Measurements from ENCODE around the gene EFHC2.

Gene EFHC2, protein sequence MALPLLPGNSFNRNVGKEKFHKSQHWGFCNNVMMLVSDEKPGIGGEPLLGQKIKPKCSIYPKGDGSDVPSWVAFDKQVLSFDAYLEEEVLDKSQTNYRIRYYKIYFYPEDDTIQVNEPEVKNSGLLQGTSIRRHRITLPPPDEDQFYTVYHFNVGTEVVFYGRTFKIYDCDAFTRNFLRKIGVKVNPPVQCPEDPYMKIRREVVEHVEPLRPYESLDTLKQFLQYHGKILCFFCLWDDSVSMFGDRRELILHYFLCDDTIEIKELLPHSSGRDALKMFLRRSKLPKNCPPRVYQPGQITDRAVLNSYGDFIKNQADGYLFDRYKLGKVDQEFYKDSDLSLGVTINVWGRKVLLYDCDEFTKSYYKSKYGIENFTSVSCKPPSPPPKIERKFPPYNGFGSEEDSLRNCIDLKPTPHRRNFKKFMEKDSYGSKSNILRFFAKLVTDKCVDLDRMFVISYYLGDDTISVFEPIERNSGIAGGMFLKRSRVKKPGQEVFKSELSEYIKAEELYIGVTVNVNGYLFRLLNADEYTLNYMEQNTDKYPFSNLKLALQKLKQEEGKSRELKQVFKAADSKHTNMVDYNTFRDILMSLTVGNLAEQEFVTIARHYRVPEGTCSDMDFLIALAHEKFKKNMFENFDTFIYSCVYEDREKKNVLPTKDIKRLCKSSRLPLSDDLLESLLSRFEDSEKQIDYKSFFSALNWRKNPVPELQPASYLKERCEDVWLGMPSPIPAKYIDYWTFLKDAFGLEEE

DNA sequence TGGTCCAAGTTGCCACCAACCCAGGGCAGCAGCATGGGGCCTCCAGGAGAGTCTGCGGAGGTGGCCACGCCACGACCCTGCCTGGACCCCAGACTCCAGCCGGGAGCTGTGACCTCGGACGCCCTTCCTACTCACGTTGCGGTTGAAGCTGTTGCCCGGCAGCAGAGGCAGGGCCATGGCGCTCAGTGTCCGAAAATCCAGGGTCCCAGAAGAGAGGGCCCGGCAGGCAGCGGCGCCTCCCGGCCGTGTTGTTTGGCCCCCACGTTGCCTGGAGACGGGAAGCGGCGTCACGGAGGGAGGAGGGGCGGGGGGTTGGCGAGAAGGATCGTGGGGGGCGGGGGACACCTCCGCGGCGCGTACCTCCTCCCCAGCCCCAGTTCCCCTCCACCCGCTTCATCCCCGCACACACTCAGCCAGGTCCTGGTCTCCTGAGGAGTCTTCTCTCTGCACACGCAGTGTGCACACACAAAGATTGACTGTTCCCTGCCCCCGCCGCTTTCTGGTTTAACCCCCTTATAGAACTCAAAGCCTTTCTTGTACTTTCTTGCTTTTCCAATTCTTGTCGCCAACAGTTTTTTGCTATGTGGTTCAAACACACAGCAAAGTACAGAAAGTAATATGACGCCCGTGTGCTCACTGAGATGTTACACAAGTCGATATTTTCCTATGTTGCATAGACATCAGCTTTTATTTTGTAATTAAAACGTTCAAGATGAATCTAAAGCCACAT is at the start of gene EFHC2:
TSS of gene EFHC2 (minus strand) at position 261 of the 730 bp plus-strand sequence. CDS start at position 177, 84 bp downstream.
- in situ Hi-C loops (cut with MboI; ENCODE audit: low sequenced_read_pairs), result no loop called here

DNA sequence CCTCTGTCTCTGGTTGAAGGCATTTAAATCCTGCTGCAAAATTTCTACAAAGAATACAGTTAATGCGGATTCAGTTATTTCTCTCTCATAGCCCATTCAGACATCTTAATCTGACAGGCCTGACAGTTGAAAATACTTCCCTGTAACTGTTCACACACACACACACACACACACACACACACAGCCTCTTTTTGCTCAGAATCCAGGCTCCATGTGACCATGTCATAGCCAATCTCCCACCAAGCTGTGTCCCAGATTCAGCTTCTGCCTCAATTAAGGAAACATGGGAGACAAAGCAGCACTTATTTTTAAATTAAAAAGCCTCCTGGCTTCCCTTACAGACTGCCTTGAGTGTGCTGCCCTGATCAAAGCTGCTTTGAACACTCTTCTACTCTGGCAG is 49.3 kb upstream of the EFHC2 start:
- in situ Hi-C loops (cut with MboI; ENCODE audit: low sequenced_read_pairs), result no loop called here

GRCh38 chrX:44384688-44385338 is 41.3 kb upstream of the EFHC2 start:
- in situ Hi-C loops (cut with MboI; ENCODE audit: low sequenced_read_pairs), result no loop called here

GRCh38 chrX:44382871-44383270 is 39.4 kb upstream of the EFHC2 start:
- in situ Hi-C loops (cut with MboI; ENCODE audit: low sequenced_read_pairs), result no loop called here

DNA sequence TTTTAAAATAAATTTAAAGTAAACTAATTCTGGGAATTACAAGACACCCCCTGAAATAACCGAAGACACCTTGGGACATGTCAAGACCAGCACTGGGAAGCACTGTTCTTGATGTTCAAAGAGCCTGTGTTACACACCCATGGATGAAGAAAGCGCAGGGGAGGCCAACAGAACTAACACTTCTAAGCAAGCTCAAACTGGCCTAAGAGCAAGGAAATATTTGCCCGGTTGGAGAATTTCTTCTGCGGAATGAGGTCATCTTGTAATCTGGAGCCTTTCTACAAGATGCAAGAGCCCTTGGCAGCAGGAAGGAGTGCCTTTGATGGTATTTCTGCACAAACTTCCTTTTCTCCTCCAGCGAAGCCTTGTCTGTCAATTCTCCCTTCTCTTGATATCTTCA is 9.3 kb upstream of the EFHC2 start:
- in situ Hi-C loops (cut with MboI; ENCODE audit: low sequenced_read_pairs), result no loop called here

- in situ Hi-C loops (cut with MboI; ENCODE audit: low sequenced_read_pairs), result no loop called here
These were observed 6.1 kb upstream of the EFHC2 start for GRCh38 chrX:44349561-44349960.

DNA sequence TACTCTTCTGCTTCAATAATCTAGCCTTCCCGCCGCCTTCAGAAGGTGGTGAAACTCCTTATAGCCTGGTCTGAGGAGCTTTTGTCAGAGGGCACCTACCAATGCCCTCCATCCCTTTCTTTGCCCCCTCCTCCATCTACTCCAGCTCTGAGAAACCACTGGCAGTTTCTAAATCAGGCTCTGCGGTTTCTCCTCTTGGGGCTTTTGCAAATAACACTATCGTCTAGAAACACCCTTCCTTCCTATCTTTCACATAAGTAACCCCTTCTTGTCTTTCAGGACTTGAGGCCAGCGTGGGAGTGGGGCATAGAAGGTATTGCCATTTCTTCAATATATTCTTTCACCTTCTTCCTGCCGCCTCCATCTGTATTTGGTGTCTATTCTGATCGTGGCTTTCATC is 1.2 kb upstream of the EFHC2 start:
- in situ Hi-C loops (cut with MboI; ENCODE audit: low sequenced_read_pairs), result no loop called here

DNA sequence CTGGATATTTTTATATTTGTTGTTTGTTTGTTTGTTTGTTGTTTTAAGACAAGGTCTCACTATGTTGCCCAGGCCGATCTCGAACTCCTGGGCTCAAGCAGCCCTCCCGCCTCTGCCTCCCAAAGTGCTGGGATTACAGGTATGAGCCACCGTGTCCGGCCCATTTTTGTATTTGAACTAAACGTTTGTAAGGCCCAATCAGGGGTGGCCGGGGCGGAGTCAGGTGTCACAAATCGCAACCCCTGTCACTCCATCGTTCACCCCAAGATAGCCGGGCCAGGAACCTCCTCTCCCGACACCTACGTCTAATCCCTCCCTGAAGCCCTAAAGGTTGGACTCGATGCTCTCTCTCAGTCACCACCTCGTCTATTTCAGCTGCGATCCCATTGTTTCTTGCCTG is 722 bp upstream of the EFHC2 start:
- in situ Hi-C loops (cut with MboI; ENCODE audit: low sequenced_read_pairs), result no loop called here

DNA sequence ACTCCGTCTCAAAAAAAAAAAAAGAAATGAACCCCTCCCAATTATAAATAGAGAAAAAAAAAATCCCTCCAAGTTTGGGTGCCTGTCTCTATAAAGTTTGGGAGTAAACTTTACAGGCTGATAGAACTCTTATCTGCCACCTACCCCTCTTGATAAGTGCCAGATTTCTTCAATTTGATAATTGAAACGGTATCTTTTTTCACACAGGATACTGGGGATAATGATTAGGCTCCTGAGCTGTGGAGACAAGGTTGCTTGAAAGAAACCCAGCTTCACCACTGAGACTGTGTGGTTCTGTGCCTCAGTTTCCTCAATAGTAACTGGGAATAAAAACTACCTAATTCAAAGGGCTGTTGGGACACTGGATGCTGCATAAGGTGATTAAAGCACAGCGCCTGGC is 606 bp downstream of the EFHC2 start:
- in situ Hi-C loops (cut with MboI; ENCODE audit: low sequenced_read_pairs), result no loop called here

- in situ Hi-C loops (cut with MboI; ENCODE audit: low sequenced_read_pairs), result no loop called here
These were observed 5.1 kb downstream of the EFHC2 start for GRCh38 chrX:44338361-44338760.

DNA sequence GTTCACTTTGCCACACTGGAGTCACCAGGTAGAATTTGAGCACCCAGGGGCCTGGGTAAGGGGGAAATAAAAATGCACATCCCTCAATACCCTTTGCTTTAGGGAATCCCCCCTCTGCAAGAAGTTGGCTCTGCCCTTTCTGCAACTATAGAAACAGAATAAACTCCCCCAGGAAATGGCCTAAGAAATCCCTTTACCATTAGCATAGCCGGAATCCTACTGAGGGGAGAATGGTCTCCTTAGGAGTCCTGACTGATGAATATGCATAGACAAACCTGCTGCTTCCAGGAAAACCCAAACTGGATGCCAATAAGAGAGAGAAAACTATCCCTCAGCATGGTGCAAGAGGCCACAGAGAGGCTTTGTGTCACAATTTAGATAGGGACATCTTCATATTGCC is 11.0 kb downstream of the EFHC2 start:
- in situ Hi-C loops (cut with MboI; ENCODE audit: low sequenced_read_pairs), result no loop called here

DNA sequence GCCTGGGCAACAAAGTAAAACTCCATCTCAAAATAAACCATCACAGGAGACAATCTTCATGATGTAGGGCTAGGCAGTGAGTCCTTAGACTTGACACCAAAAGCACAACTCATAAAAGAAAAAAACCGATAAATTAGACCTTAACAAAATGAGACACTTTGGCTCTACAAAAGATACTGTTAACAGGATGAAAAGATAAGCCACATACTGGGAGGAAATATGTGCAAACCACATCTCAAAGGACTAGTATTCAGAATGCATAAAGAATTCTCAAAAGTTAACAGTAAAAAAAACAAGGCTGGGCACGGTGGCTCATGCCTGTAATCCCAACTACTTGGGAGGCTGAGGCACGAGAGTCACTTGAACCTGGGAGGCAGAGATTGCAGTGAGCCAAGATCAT is 13.2 kb downstream of the EFHC2 start:
- in situ Hi-C loops (cut with MboI; ENCODE audit: low sequenced_read_pairs), result no loop called here

GRCh38 chrX:44319550-44319949 is 23.9 kb downstream of the EFHC2 start:
- in situ Hi-C loops (cut with MboI; ENCODE audit: low sequenced_read_pairs), result no loop called here

- in situ Hi-C loops (cut with MboI; ENCODE audit: low sequenced_read_pairs), result no loop called here
These were observed 26.3 kb downstream of the EFHC2 start for GRCh38 chrX:44317181-44317580.

- in situ Hi-C loops (cut with MboI; ENCODE audit: low sequenced_read_pairs), result no loop called here
These were observed 28.7 kb downstream of the EFHC2 start for GRCh38 chrX:44314808-44315207.

GRCh38 chrX:44314259-44314734 is 29.2 kb downstream of the EFHC2 start:
- in situ Hi-C loops (cut with MboI; ENCODE audit: low sequenced_read_pairs), result no loop called here

DNA sequence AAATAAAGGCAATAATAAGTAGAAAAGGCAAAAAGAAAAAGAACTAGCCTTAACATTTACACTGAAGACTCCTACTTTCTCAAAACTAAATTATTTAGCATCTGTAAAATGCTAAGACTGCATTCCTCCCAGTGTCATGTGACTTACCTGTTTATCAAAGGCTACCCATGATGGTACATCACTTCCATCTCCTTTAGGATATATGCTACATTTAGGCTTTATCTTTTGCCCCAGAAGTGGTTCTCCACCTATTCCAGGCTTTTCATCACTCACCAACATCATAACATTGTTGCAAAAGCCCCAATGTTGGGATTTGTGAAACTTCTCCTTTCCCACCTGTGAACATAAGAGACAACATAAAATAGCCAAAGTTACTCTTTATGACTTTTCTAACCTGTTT is 31.1 kb downstream of the EFHC2 start:
- in situ Hi-C loops (cut with MboI; ENCODE audit: low sequenced_read_pairs), result no loop called here

DNA sequence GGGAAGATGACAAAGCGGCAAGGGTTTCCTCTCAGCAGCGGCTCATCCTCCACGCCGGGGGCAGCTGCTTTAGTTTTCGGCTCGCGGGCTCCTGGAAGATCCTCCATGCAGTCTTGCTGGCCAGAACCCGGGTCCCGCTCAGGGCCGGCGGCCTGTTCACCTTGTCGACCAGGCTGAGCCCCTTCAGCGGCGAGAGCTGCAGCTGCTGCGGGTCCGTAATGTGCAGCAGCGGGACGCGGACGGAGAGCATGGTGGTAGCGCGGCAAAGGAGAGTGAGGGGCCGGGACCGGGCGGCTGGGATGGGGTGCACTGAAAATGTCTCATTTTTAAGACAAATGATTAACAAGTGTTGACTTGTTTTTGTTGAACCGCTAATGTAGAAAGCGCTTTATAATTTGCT is 33.2 kb downstream of the EFHC2 start:
- in situ Hi-C loops (cut with MboI; ENCODE audit: low sequenced_read_pairs), result no loop called here

DNA sequence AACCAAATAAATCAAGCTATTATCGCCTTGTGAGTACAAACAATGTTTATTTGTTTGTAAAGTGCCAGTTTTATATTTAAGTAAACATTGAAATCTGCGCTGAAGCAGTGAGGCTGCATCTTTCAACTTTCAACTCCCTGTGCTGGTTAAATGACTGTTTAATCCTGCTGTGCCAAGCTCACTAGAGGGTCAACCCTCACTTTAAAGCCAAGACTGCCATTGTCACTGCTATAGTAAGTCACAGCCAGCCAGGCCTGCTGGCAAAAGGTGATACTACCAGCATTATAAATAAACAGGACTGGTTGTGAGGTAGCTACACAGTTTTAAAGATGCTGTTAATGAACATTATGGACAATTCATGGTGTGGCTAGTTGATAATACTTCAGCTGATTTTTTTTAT is 34.6 kb downstream of the EFHC2 start:
- in situ Hi-C loops (cut with MboI; ENCODE audit: low sequenced_read_pairs), result no loop called here

DNA sequence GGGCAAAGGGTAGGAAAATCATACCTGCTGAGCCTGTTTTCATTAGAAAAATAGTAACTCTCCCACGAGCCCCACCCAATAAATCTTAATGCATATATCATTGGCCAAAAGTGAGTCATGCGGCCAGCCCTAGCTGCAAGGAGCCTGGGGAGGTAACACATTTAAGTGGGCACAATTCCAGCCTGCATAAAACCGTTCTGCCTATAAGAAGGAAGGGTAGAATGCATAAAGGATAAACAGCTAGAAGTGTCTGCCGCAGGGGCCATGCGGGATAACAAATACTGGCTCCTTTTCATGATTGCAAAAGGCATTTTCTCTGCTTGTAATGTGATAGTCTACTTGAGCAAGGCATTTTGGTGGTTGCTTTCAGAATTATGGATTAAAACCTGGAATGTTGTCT is 37.1 kb downstream of the EFHC2 start:
- in situ Hi-C loops (cut with MboI; ENCODE audit: low sequenced_read_pairs), result no loop called here

DNA sequence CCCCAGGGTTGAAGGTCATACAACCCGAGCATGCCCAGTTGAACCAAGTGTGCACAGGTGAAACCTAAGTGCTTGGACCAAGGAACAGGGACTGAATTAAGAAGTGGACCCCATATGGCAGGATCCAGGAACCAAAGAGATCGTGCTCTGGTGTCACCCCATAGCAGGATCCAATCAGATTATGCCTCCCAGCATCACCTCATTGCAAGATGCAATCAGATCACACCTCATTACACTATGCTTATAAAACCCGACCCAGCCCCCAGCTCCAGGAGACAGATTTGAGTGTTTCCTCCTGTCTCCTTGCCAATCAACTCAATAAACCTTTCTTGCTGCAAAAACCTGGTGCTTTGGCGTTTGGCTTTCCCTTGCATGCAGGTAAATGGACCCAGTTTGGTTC is 37.6 kb downstream of the EFHC2 start:
- in situ Hi-C loops (cut with MboI; ENCODE audit: low sequenced_read_pairs), result no loop called here

All from HL-60/S4 (cell line).